ENCODE results near the gene TEAD1. TPM values are rescaled to one million over a fixed set of nuclear protein-coding genes. Genes with fewer than 3 reads are reported as not detected.
"Not testable (repeated sequence)": the region's sequence is repeated elsewhere in the genome, so short reads cannot be mapped to it uniquely, and the experiment has no call there.

The TEAD1 gene
- total RNA-seq, 8 experiments from 2014 or later: 18.0 to 125 (median 40.2) TPM

DNA sequence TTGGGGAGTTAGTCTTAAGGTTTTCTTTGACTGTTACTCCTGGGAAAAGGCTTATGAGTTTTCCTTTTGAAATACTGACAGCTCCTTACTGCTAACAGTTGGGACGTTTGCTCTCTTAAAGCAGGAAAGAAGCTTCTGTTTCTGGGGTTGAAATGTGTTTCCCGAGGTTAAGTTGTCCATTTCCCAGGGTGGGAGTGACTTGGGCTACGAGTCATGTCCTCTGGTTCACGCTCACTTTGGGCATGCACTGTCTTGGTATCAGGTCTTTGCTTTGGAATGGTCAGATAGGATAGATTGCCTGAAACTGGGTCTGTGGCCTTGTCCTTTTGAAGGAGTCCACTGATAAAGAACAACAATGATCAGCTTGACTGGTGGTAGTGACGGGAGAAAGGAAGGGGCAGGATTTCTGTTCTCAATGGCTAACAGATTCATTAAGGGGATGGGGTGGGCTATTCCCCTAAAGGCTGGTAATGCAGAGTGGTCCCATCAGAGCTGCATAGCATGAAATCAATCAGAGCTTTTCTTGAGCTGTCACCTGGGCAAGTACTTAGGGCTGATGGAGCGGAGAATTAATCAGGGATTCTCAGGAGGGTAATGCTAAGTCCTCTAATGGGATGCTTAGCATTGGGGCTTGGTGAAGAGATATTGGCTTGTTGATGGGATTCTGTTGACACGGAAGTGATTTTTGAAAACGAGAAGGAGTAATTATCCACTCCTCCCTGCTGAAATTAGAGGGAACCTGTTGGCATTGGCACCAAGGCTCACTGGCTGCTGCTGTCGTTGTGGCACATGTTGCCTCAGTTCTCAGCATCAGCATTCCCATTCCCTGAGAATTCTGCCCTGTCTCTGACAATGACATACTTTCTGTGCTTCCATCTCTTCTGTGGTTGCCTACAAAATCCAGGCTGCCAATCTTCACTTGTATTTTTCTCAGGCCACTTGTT, 81.6 kb downstream of the TEAD1 start:
- WGBS, 10 experiments: 17 to 100% (median 80%) methylated on average over 1 to 8 of the region's 9 CpGs
- Histone ChIP-seq H3K27ac (no peak overlapping the region), H3K4me1 (replicated peaks in 1 of 2) (peaks cover 25 to 40% of the 10 kb centered on the region in 2 donors), H3K4me3 (no peak overlapping the region)
- ATAC-seq (replicated peaks in 6 of 8): peak in 4 of 8 experiments; percentile 33 to 73 (median 48)
- in situ Hi-C loops (cut with MboI; ENCODE audit: low pct_unique_long_range_greater_than_20kb in 2 of 9, low sequenced_read_pairs in 9 of 9, unreplicated experiment in 9 of 9): no loop called here

DNA sequence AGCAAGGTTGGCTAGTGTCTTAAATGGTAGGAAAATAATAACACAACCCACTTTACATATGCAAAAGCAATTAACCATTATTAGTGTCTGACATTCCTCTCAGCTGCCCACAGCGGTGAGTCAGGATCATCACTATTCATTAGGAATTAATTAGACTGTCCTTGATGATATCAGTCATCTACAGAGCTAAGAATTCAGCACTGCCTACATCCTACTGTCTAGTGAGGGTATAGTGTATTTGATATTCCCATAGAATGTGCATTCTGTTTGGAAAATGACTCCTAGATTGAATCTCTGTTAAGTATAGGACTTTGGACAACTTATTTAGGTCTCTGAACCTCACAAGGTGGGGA, 82.2 kb downstream of the TEAD1 start:
- in situ Hi-C loops (cut with MboI; ENCODE audit: low pct_unique_long_range_greater_than_20kb in 2 of 9, low sequenced_read_pairs in 9 of 9, unreplicated experiment in 9 of 9): no loop called here

DNA sequence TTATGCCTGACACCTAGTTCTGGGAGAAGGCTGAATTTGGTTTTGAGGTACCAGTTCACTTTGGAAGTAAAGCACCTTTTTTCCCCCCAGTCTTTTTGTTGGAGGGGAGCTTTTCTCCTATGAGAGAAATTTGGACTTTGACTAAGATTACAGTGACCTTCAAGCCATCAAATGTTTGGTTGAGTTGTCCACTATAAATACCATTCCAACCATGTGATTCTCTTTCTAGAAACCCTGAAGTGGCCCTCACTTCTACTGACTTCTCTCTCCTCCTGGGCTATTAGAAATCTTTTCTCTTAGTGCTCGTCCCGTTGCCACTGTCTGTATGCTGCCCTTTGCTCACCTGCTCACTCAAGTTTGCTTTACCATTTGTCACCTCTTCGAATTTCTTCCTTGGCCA, 82.6 kb downstream of the TEAD1 start:
- H3K4me1 ChIP-seq (replicated peaks in 1 of 2): peaks cover 31 to 38% of the 10 kb centered on the region in 2 donors

More for the DNA sequence above, 82.2 kb downstream of the TEAD1 start:
- WGBS, 10 experiments: 80 to 100% (median 100%) methylated on average over 1 of the region's 1 CpG; no CpG with 5 or more reads in 5 of the 10 experiments
- peak in 4 of 8 experiments; percentile 47 to 80 (median 66) for ATAC-seq (replicated peaks in 6 of 8)
- Histone ChIP-seq H3K4me3 (no peak overlapping the region), H3K4me1 (replicated peaks in 1 of 2) (peaks cover 30 to 40% of the 10 kb centered on the region in 2 donors), H3K27ac (no peak overlapping the region)

DNA sequence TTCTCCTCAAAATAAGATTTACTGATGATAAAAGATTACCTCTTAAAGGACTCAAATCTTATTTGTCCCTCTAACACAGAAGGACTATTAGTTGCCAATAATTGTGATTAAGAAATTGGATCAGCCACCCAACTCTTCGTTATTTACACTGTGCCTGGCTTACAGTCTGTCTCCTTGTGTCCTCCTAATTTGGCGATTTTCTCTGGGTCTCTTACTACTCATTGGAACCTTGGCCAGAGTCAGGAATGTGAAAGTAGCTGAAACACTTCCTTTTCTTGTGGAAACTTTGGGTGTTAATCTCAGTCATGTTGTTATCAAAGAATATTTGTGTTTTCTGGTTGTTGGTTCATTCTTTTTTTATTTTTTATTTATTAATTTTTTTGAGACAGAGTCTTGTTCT, 83.2 kb downstream of the TEAD1 start:
- Histone ChIP-seq H3K4me3 (no peak overlapping the region), H3K27ac (no peak overlapping the region), H3K4me1 (replicated peaks in 1 of 2) (peaks cover 36 to 39% of the 10 kb centered on the region in 2 donors)
- in situ Hi-C loops (cut with MboI; ENCODE audit: low pct_unique_long_range_greater_than_20kb in 2 of 9, low sequenced_read_pairs in 9 of 9, unreplicated experiment in 9 of 9): no loop called here
- 0 to 100% (median 79%) methylated on average over 1 to 2 of the region's 2 CpGs; no CpG with 5 or more reads in 2 of the 10 experiments for WGBS, 10 experiments
- ATAC-seq (replicated peaks in 6 of 8): no peak

More for the DNA sequence above, 82.6 kb downstream of the TEAD1 start:
- 0 to 97% (median 88%) methylated on average over 1 to 3 of the region's 3 CpGs; no CpG with 5 or more reads in 1 of the 10 experiments for WGBS, 10 experiments
- Histone ChIP-seq H3K27ac (no peak overlapping the region), H3K4me3 (no peak overlapping the region)
- no peak for ATAC-seq (replicated peaks in 6 of 8)
- in situ Hi-C loops (cut with MboI; ENCODE audit: low pct_unique_long_range_greater_than_20kb in 2 of 9, low sequenced_read_pairs in 9 of 9, unreplicated experiment in 9 of 9): no loop called here

DNA sequence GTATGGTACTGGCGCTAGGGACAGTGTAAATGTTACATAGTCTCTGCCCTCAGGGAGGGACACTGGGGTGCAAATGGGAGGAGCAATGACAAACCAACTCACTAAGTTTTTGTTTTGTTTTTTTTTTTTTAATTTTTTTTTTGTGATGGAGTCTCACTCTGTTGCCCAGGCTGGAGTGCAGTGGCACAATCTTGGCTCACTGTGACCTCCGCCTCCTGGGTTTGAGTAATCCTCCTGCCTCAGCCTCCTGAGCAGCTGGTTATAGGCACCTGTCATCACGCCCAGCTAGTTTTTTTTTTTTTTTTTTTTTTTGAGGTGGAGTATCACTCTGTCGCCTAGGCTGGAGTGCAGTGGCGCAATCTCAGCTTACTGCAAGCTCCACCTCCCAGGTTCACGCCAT, 83.9 kb downstream of the TEAD1 start:
- in situ Hi-C loops (cut with MboI; ENCODE audit: low pct_unique_long_range_greater_than_20kb in 2 of 9, low sequenced_read_pairs in 9 of 9, unreplicated experiment in 9 of 9); H3K4me3 ChIP-seq; ATAC-seq (replicated peaks in 6 of 8); H3K27ac ChIP-seq: not testable (repeated sequence)
- peaks cover 41 to 44% of the 10 kb centered on the region in 2 donors for H3K4me1 ChIP-seq (replicated peaks in 1 of 2)
- 93 to 100% (median 100%) methylated on average over 2 to 3 of the region's 6 CpGs; no CpG with 5 or more reads in 4 of the 10 experiments for WGBS, 10 experiments

DNA sequence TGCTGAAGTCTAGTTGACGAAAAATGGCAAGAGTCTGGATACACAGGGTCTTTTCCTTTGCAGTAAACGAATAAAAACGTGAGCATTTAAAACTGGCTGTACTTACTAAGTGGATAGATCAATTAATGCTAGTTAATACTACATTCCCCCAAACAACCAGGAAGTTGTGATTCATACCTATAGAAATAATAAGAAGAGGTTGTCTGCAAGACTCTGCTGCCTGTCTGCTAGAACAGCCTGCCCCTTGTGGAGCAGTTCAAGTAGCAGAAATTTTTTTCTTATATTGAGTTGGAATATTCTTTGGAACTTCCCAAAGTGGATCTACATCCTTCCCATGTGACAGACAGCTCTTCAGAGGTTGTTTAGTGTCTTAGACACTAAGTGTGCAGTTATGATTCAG, 86.8 kb downstream of the TEAD1 start:
- H3K4me1 ChIP-seq (replicated peaks in 1 of 2): peaks cover 43 to 47% of the 10 kb centered on the region in 2 donors
- peak in 3 of 8 experiments; percentile 13 to 51 (median 29) for ATAC-seq (replicated peaks in 6 of 8)
- 57 to 100% (median 92%) methylated on average over 1 to 3 of the region's 3 CpGs; no CpG with 5 or more reads in 1 of the 10 experiments for WGBS, 10 experiments
- H3K4me3 ChIP-seq: no peak overlapping the region
- in situ Hi-C loops (cut with MboI; ENCODE audit: low pct_unique_long_range_greater_than_20kb in 2 of 9, low sequenced_read_pairs in 9 of 9, unreplicated experiment in 9 of 9): no loop called here
- no peak overlapping the region for H3K27ac ChIP-seq

DNA sequence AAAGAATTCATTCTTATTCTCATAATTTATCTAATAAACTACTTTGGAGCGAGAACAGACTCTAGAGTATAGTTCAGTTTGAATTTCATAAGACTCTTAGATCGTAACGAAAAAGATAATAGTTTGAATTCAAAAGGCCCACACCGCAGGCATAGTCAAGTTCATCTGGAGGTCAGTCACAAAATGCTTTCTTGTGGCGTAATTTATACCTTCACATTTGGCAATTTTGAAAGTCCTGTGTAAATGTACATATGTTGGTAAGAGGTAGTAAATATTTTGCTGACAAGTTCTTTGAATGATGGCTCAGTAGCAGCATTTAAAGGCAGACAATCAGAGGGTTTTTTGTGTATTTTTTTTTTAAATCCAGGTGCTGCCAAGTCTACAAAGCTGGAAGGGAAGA, 88.1 kb downstream of the TEAD1 start:
- H3K4me3 ChIP-seq: no peak overlapping the region
- peaks cover 36 to 47% of the 10 kb centered on the region in 2 donors for H3K4me1 ChIP-seq (replicated peaks in 1 of 2)
- no peak overlapping the region for H3K27ac ChIP-seq
- ATAC-seq (replicated peaks in 6 of 8): peak in 2 of 8 experiments; percentile 21 to 72
- in situ Hi-C loops (cut with MboI; ENCODE audit: low pct_unique_long_range_greater_than_20kb in 2 of 9, low sequenced_read_pairs in 9 of 9, unreplicated experiment in 9 of 9): no loop called here
- WGBS, 10 experiments: 0 to 80% (median 61%) methylated on average over 1 to 5 of the region's 5 CpGs

DNA sequence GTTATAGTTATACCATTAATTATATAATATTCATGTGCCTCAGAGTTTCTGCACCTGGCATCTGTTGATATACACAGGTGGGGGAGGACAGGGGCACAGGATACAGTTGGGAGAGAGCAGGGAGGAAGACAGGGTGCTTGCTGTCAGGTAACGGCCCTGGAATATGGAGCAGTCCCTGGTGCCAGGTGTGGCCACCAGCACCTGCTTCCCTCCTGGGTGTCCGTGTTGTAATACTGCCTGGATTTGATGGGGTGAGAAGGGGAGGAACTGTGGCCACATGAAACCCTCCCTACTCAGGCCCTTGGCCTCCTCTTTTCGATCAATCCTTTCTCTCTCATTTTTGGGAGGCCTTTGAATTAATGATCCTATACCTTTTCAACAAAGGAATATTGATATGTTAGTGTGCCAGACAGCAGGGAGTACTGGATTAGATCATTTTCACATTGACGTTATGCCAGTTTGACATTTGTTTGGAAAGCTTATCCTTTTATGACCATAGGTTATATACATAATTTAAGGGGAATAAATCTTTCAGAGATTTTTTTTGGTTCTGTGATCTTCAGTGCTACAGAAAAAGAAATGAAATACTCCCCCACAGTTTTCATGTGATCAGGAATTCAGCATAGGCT, 88.6 kb downstream of the TEAD1 start:
- H3K4me3 ChIP-seq: no peak overlapping the region
- peaks cover 38 to 47% of the 10 kb centered on the region in 2 donors for H3K4me1 ChIP-seq (replicated peaks in 1 of 2)
- in situ Hi-C loops (cut with MboI; ENCODE audit: low pct_unique_long_range_greater_than_20kb in 2 of 9, low sequenced_read_pairs in 9 of 9, unreplicated experiment in 9 of 9): no loop called here
- peak in 1 of 8 experiments; percentile 43 for ATAC-seq (replicated peaks in 6 of 8)
- WGBS, 10 experiments: 40 to 100% (median 96%) methylated on average over 1 to 4 of the region's 4 CpGs; no CpG with 5 or more reads in 1 of the 10 experiments
- no peak overlapping the region for H3K27ac ChIP-seq

DNA sequence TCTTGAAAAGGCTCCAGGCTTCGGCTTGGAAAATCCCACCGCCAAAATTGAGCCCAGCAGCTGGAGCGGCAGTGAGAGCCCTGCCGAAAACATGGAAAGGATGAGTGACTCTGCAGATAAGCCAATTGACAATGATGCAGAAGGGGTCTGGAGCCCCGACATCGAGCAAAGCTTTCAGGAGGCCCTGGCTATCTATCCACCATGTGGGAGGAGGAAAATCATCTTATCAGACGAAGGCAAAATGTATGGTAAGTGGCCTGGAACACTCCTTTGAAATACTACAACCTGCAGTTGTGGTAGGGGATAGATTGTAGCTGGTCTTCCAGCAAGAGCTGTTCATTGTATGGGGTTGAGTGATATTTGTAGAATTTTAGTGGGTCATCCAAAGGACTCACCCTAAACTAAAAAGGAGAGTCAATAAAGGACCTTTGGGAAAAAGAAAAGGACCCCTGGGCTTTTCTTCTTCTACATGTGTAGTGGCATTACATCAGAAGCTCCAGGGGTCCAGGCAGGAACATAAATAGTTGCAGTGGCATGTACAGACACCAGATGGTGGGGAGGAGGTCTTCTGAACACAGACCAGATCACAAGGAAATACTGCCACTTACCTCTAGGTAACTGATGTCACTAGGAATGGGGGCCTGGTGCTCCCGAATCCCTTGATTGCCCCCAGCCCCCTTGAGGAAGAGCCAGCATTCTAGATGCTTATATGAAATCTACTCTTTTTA, 90.1 kb downstream of the TEAD1 start:
- ATAC-seq (replicated peaks in 6 of 8): peak in 2 of 8 experiments; percentile 29 to 30
- H3K4me3 ChIP-seq: no peak overlapping the region
- H3K27ac ChIP-seq: peak overlapping the region in 1 of 2 donors; percentile 46
- in situ Hi-C loops (cut with MboI; ENCODE audit: low pct_unique_long_range_greater_than_20kb in 2 of 9, low sequenced_read_pairs in 9 of 9, unreplicated experiment in 9 of 9): no loop called here
- WGBS, 10 experiments: 55 to 100% (median 88%) methylated on average over 3 to 7 of the region's 8 CpGs; no CpG with 5 or more reads in 1 of the 10 experiments
- peaks cover 40 to 50% of the 10 kb centered on the region in 2 donors for H3K4me1 ChIP-seq (replicated peaks in 1 of 2)

DNA sequence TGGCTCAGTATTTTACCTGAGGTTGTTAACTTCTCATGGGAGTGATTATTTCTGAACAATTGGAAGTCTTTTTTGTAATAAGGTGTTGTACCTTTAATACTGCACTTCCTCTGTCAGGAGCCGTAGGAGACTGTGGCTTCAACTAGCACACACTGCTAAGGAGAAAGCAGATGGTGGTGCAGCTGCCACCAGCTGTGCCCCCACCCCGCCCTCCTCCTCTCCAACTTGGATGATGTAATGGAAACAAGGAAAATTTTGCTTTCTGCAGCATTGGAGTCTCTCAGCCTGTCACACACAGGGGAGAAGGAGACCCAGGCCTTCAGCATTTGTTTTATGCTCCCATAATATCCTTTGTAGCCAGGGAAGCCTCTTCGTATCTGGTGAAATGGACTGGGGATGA, 91.2 kb downstream of the TEAD1 start:
- no peak overlapping the region for H3K4me3 ChIP-seq
- 30 to 95% (median 60%) methylated on average over 1 to 3 of the region's 3 CpGs; no CpG with 5 or more reads in 2 of the 10 experiments for WGBS, 10 experiments
- in situ Hi-C loops (cut with MboI; ENCODE audit: low pct_unique_long_range_greater_than_20kb in 2 of 9, low sequenced_read_pairs in 9 of 9, unreplicated experiment in 9 of 9): no loop called here
- peaks cover 47 to 57% of the 10 kb centered on the region in 2 donors for H3K4me1 ChIP-seq (replicated peaks in 1 of 2)
- peak in 7 of 8 experiments; percentile 32 to 94 (median 90) for ATAC-seq (replicated peaks in 6 of 8)
- H3K27ac ChIP-seq: peak overlapping the region; percentile 62 to 70

DNA sequence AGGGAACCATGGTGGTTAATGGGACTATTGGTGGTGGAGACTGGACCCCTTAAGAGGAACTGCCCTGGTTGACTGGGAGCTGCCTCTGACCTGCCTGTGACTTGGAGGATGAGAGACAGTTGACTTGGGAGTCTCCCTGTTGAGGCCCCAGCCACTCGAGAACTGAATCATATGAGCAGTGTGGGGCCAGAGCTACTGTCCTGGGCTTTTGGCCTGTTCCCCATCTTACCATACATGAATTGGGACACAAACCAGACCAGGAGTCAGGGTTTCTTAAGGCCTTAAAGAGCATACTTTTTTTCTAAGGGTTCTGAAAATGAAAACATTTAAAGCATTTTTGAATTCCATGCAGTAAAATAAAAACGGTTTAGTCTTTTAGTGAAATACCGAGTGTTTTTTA, 92.8 kb downstream of the TEAD1 start:
- 43 to 100% (median 93%) methylated on average over 2 to 3 of the region's 3 CpGs; no CpG with 5 or more reads in 1 of the 10 experiments for WGBS, 10 experiments
- H3K4me1 ChIP-seq (replicated peaks in 1 of 2): peaks cover 44 to 45% of the 10 kb centered on the region in 2 donors
- H3K4me3 ChIP-seq: no peak overlapping the region
- in situ Hi-C loops (cut with MboI; ENCODE audit: low pct_unique_long_range_greater_than_20kb in 2 of 9, low sequenced_read_pairs in 9 of 9, unreplicated experiment in 9 of 9): no loop called here
- H3K27ac ChIP-seq: no peak overlapping the region
- no peak for ATAC-seq (replicated peaks in 6 of 8)

DNA sequence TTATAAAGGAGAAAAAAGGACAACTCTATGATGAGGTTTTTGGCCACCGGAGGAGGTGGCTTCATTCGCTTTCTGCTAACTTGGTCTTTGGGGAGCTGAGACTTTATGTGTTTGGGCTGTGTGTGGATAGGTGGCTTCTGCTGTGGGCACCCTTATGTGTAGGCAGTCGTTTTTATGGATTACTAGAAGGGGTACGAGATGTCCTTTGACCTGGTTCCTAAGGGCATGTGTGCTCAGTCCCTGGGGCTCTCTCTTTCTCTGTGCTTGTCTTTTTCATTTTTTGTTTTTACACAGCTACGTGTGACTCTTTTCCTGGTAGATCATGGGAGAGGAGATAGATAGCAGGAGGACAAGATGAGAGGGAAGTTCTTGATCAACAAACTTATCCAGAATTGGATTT, 93.4 kb downstream of the TEAD1 start:
- WGBS, 10 experiments: 50 to 100% (median 91%) methylated on average over 1 to 5 of the region's 5 CpGs

More for the DNA sequence above, 93.4 kb downstream of the TEAD1 start:
- H3K4me1 ChIP-seq (replicated peaks in 1 of 2): peaks cover 39% of the 10 kb centered on the region in 2 donors
- in situ Hi-C loops (cut with MboI; ENCODE audit: low pct_unique_long_range_greater_than_20kb in 2 of 9, low sequenced_read_pairs in 9 of 9, unreplicated experiment in 9 of 9): no loop called here
- no peak overlapping the region for H3K27ac ChIP-seq
- ATAC-seq (replicated peaks in 6 of 8): no peak
- no peak overlapping the region for H3K4me3 ChIP-seq

Data from motor neuron (in vitro differentiated cells).